Mammary microvascular endothelial cell (primary cell): Measurements from ENCODE around the gene ZGRF1. TPM values are rescaled to one million over a fixed set of nuclear protein-coding genes. Genes with fewer than 3 reads are reported as not detected.

Experiments
- total RNA-seq: library from RNA; depleted of rRNA; stranded (reverse); fragments of >200 nt; gene quantifications from 2 replicates; pipeline ENCODE4 v1.2.3, GENCODE V29; 2015

The ZGRF1 gene
- total RNA-seq, result 7.1 and 7.7 TPM in 2 replicates

GRCh38 chr4:112636688-112637551 lies at the start of gene ZGRF1, which contains the start of gene LARP7:
ZGRF1 (minus strand) TSS chr4:112636909; CDS start chr4:112633176, 3,733 bp downstream.
LARP7 (plus strand) TSS chr4:112637143; CDS start chr4:112644670, 7,527 bp downstream.

GRCh38 chr4:112516066-112516470 lies 120.6 kb downstream of the ZGRF1 start, which contains the start of gene NEUROG2:
NEUROG2 (minus strand) TSS chr4:112516180; CDS start chr4:112515475, 705 bp downstream.

Other genes with a start within 250 kb of the ZGRF1 start
- not detected in 2 replicates for gene NEUROG2, start 120.7 kb downstream of the ZGRF1 start, total RNA-seq
- gene LARP7, start 234 bp upstream of the ZGRF1 start, total RNA-seq, result 31.6 and 36.2 TPM in 2 replicates